ENCODE results near the gene UHRF1.
"Not testable (repeated sequence)": the region's sequence is repeated elsewhere in the genome, so short reads cannot be mapped to it uniquely, and the experiment has no call there.

Gene UHRF1

GRCh38 chr19:4909156-4909896, at the start of gene UHRF1:
TSS of gene UHRF1 (plus strand) at chr19:4909501. CDS start at chr19:4910886, 1,385 bp downstream.
- no peak for DNase-seq (ENCODE audit: extremely low read depth in 1 of 2, low read depth in 1 of 2)

- DNase-seq (ENCODE audit: extremely low read depth in 1 of 2, low read depth in 1 of 2), result no peak
Observed at GRCh38 chr19:4859697-4860096, 49.6 kb upstream of the UHRF1 start.

- DNase-seq (ENCODE audit: extremely low read depth in 1 of 2, low read depth in 1 of 2), result no peak
Observed at GRCh38 chr19:4861147-4861546, 48.2 kb upstream of the UHRF1 start.

GRCh38 chr19:4866595-4867424, 42.5 kb upstream of the UHRF1 start:
- peak in 1 of 2 donors; percentile 21 for DNase-seq (ENCODE audit: extremely low read depth in 1 of 2, low read depth in 1 of 2)

- DNase-seq (ENCODE audit: extremely low read depth in 1 of 2, low read depth in 1 of 2), result peak; percentile 69 to 83
Observed at GRCh38 chr19:4867534-4868285, 41.6 kb upstream of the UHRF1 start, which contains the start of gene PLIN3. TSS of gene PLIN3 (minus strand) at chr19:4867667. CDS start at chr19:4861394, 6,273 bp downstream.

GRCh38 chr19:4868286-4868834, 40.9 kb upstream of the UHRF1 start:
- DNase-seq (ENCODE audit: extremely low read depth in 1 of 2, low read depth in 1 of 2), result no peak

- no peak for DNase-seq (ENCODE audit: extremely low read depth in 1 of 2, low read depth in 1 of 2)
Observed at GRCh38 chr19:4870025-4870700, 39.1 kb upstream of the UHRF1 start.

GRCh38 chr19:4871711-4872110, 37.6 kb upstream of the UHRF1 start:
- no peak for DNase-seq (ENCODE audit: extremely low read depth in 1 of 2, low read depth in 1 of 2)

- no peak for DNase-seq (ENCODE audit: extremely low read depth in 1 of 2, low read depth in 1 of 2)
Observed at GRCh38 chr19:4873930-4874329, 35.4 kb upstream of the UHRF1 start.

- DNase-seq (ENCODE audit: extremely low read depth in 1 of 2, low read depth in 1 of 2), result no peak
Observed at GRCh38 chr19:4877753-4878490, 31.4 kb upstream of the UHRF1 start.

- no peak for DNase-seq (ENCODE audit: extremely low read depth in 1 of 2, low read depth in 1 of 2)
Observed at GRCh38 chr19:4878491-4878968, 30.8 kb upstream of the UHRF1 start.

- no peak for DNase-seq (ENCODE audit: extremely low read depth in 1 of 2, low read depth in 1 of 2)
Observed at GRCh38 chr19:4879041-4879440, 30.3 kb upstream of the UHRF1 start.

- DNase-seq (ENCODE audit: extremely low read depth in 1 of 2, low read depth in 1 of 2), result not testable (repeated sequence)
Observed at GRCh38 chr19:4882874-4883273, 26.4 kb upstream of the UHRF1 start.

- not testable (repeated sequence) for DNase-seq (ENCODE audit: extremely low read depth in 1 of 2, low read depth in 1 of 2)
Observed at GRCh38 chr19:4884993-4885392, 24.3 kb upstream of the UHRF1 start.

- not testable (repeated sequence) for DNase-seq (ENCODE audit: extremely low read depth in 1 of 2, low read depth in 1 of 2)
Observed at GRCh38 chr19:4887803-4888202, 21.5 kb upstream of the UHRF1 start.

- no peak for DNase-seq (ENCODE audit: extremely low read depth in 1 of 2, low read depth in 1 of 2)
Observed at GRCh38 chr19:4889034-4889815, 20.1 kb upstream of the UHRF1 start.

GRCh38 chr19:4891066-4891465, 18.2 kb upstream of the UHRF1 start:
- no peak for DNase-seq (ENCODE audit: extremely low read depth in 1 of 2, low read depth in 1 of 2)

- DNase-seq (ENCODE audit: extremely low read depth in 1 of 2, low read depth in 1 of 2), result not testable (repeated sequence)
Observed at GRCh38 chr19:4892962-4893361, 16.3 kb upstream of the UHRF1 start.

- DNase-seq (ENCODE audit: extremely low read depth in 1 of 2, low read depth in 1 of 2), result no peak
Observed at GRCh38 chr19:4896372-4896771, 12.9 kb upstream of the UHRF1 start.

All from activated CD8-positive, alpha-beta memory T cell treated with anti-CD3 and anti-CD28 coated beads for 1 hour (primary cell).